IPS-NIHi7 (cell line): Measurements from ENCODE around the gene PBRM1.

Experiments
- DNase-seq: peaks from one replicate; pipeline ENCODE4 v3.0.0; 2012; ENCODE audit warnings: mixed read lengths; ENCODE audit errors: extremely low spot score

PBRM1 gene

GRCh38 chr3:52670621-52671521 is 14.8 kb downstream of the PBRM1 start:
- no peak for DNase-seq

DNA sequence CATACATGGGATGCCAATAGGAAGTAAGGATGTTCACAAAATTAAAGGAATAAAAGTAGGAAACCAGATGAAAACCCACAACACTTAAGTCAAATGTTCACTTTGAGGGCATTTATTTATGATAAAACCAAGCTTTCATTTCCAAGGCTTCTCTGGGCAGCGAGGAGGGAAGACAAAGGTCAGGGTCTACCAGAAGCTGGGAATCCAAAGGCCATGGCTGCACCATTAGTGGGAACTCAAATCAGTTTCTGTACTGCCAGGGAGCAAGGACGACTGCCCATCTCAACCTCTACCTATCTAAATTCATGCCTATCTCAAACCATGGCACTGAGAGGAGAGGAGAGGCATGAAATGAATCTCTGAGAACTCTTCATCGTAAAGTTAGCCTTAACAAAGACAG is 22.6 kb downstream of the PBRM1 start:
- no peak for DNase-seq

- DNase-seq = no peak
These were observed 25.7 kb downstream of the PBRM1 start for GRCh38 chr3:52660046-52660445.

- DNase-seq = no peak
These were observed 29.8 kb downstream of the PBRM1 start for GRCh38 chr3:52655895-52656294.

DNA sequence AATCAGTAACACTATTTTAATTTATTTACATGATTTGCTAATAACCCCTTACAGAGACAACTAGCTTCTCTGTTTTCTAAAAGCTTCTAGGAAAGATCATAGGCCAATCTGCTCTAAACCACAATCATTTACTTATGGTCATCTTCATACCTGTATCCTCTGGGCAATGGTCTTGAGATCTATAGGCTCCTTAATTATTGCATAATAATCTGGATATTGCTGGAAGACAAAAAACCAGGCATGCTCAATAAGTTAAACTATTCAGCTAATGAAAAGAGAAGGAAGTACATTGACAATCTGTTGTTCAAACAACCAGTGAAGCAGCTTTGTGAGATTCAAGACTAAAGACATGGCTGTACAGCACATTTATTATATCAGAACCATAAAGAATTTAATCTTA is 34.1 kb downstream of the PBRM1 start:
- DNase-seq = no peak

GRCh38 chr3:52650439-52650838 is 35.3 kb downstream of the PBRM1 start:
- DNase-seq = no peak

- no peak for DNase-seq
These were observed 36.1 kb downstream of the PBRM1 start for GRCh38 chr3:52649461-52650210.

DNA sequence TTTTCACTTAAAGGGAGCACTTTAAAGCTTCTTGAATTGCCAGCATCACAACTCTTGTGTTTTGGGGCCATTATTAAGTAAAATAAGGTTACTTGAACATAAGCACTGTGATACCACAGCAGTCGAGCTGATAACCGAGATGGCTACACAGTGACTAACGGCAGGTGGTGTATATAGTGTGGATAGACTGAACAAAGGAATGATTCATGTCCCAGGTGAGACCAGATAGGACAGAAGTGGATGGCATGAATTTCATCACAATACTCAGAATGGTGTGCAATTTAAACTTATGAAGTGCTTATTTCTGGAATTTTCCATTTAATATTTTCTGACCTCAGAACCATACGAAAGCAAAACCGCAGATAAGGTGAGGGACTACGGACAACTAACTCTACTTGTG is 40.2 kb downstream of the PBRM1 start:
- no peak for DNase-seq

DNA sequence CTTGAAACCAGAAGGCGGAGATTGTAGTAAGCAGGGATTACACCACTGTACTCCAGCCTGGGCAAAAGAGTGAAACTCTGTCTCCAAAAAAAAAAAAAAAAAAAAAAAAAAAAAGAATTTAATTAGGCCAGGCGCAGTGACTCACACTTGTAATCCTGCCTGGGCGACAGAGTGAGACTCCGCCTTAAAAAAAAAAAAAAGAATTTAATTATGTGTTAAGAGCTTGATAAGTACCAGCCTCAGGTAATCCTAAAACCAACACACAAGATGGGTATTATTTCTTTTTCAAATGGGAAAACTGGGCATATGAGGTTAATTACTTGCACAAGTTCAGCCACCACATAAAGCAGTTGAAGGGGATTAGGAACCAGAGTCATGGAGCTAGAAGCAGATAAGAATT is 49.0 kb downstream of the PBRM1 start:
- DNase-seq = no peak

GRCh38 chr3:52633786-52634185 is 51.9 kb downstream of the PBRM1 start:
- DNase-seq = no peak

DNA sequence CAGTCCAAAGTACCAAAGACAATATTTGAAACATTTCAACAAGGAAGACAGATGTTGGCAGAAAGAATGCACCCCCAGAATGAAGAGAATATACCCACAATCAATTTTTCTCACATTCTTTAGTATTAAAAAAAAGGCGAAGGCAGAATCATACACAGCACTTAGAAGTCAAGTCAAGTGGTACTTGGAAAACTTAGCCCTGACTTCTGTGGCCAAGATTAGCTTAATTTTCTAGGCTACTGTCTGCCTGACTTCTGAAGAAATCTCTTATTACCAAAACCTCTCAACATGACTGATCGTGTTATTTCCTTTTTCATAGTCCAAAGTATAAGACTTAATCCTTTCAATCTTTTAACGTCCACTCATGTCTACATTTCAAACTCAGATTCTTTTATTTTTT is 60.7 kb downstream of the PBRM1 start:
- DNase-seq = no peak

GRCh38 chr3:52623234-52623792 is 62.4 kb downstream of the PBRM1 start:
- DNase-seq = no peak

DNA sequence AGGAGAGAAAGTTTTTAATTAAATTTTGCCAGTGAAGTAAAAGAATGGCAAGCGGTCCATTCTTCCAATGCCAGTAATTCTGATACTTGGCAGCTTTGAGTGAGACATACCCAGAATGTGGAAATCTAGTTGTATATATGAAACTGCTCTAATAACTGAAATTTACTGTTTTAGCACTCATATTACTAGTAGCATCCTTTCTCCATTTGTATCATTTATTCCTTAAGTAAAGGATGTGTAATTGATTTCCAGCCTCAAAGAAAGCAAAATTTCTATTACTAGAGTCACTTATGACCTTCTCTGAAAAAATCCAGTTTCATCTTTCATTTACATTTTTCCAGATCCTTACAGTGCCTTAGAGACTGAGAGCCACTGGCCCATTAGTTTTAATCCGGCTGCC is 65.1 kb downstream of the PBRM1 start:
- DNase-seq = no peak

GRCh38 chr3:52615166-52615565 is 70.5 kb downstream of the PBRM1 start:
- DNase-seq = no peak

DNA sequence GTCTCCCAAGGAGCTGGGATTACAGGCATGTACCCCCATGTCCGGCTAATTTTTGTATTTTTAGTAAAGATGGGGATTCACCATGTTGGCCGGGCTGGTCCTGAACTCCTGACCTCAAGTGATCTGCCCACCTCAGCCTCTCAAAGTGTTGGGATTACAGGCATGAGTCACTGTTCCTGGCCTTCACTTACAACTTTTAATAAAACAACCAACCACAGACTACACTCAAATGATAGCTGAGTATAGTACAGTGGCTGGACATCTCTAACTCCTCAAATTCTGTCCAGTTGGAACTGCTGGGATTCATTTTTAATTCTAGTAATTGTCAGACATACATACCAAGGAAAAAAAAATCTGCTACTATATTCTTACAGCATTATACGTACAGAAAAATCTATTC is 71.0 kb downstream of the PBRM1 start:
- no peak for DNase-seq

GRCh38 chr3:52609316-52609815 is 76.3 kb downstream of the PBRM1 start:
- DNase-seq = no peak

DNA sequence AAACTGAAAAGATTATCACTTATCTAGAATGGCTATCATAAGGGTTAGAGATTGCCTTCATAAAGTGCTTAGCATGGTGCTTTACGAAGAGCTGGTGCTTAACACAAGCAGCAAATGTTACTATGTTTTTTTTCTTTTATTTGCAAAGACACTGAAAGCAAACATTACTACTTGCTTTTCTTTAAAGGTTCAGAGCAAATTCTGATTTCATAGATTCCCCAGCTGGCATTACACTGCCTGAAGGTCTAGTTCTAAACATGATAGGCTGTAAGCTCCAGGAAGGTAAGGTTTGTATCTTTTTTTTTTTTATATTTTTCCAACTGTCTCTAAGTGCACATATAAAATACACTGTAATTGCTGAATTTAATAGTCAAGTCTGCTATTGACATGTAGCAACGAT is 77.4 kb downstream of the PBRM1 start:
- DNase-seq = no peak

GRCh38 chr3:52606373-52607085 is 79.2 kb downstream of the PBRM1 start:
- DNase-seq = no peak

GRCh38 chr3:52600258-52600657 is 85.5 kb downstream of the PBRM1 start:
- DNase-seq = no peak

GRCh38 chr3:52596658-52597265 is 89.0 kb downstream of the PBRM1 start:
- no peak for DNase-seq

GRCh38 chr3:52593103-52593502 is 92.6 kb downstream of the PBRM1 start:
- no peak for DNase-seq
